Kidney capillary endothelial cell (primary cell): ENCODE data around the gene MTG2.
"Not testable (repeated sequence)": the region's sequence is repeated elsewhere in the genome, so short reads cannot be mapped to it uniquely, and the experiment has no call there.

ENCODE experiments used
- DNase-seq: peaks from one replicate; pipeline ENCODE4 v3.0.0-alpha.2; 2018; ENCODE audit warnings: low spot score

MTG2 gene

GRCh38 chr20:62145688-62146018 lies 37.2 kb upstream of the MTG2 start:
- DNase-seq, result no peak

- DNase-seq, result no peak
These were observed 36.6 kb upstream of the MTG2 start for GRCh38 chr20:62146019-62146755.

GRCh38 chr20:62147125-62147524 lies 35.7 kb upstream of the MTG2 start:
- DNase-seq, result no peak

- no peak for DNase-seq
These were observed 35.3 kb upstream of the MTG2 start for GRCh38 chr20:62147528-62147927.

- DNase-seq, result not testable (repeated sequence)
These were observed 34.4 kb upstream of the MTG2 start for GRCh38 chr20:62148383-62148782.

GRCh38 chr20:62148908-62149314 lies 33.9 kb upstream of the MTG2 start:
- no peak for DNase-seq

- no peak for DNase-seq
These were observed 33.1 kb upstream of the MTG2 start for GRCh38 chr20:62149532-62150309.

GRCh38 chr20:62150310-62150575 lies 32.6 kb upstream of the MTG2 start:
- no peak for DNase-seq

GRCh38 chr20:62151225-62151624 lies 31.6 kb upstream of the MTG2 start:
- DNase-seq, result no peak

- no peak for DNase-seq
These were observed 30.9 kb upstream of the MTG2 start for GRCh38 chr20:62151835-62152364.

- no peak for DNase-seq
These were observed 27.2 kb upstream of the MTG2 start for GRCh38 chr20:62155428-62156253.

GRCh38 chr20:62156254-62156556 lies 26.6 kb upstream of the MTG2 start:
- DNase-seq, result no peak

GRCh38 chr20:62156592-62157386 lies 26.0 kb upstream of the MTG2 start:
- no peak for DNase-seq

GRCh38 chr20:62157387-62158087 lies 25.3 kb upstream of the MTG2 start:
- no peak for DNase-seq

GRCh38 chr20:62158088-62158400 lies 24.8 kb upstream of the MTG2 start:
- no peak for DNase-seq

GRCh38 chr20:62158541-62158940 lies 24.3 kb upstream of the MTG2 start:
- no peak for DNase-seq

- no peak for DNase-seq
These were observed 23.8 kb upstream of the MTG2 start for GRCh38 chr20:62159052-62159451.

GRCh38 chr20:62159839-62160238 lies 23.0 kb upstream of the MTG2 start:
- DNase-seq, result no peak

- no peak for DNase-seq
These were observed 22.6 kb upstream of the MTG2 start for GRCh38 chr20:62160253-62160652.

GRCh38 chr20:62160876-62161275 lies 22.0 kb upstream of the MTG2 start:
- no peak for DNase-seq

- no peak for DNase-seq
These were observed 21.5 kb upstream of the MTG2 start for GRCh38 chr20:62161347-62161746.
